ENCODE results near the gene ZBTB49.

Gene ZBTB49

GRCh38 chr4:4281787-4282186, 8.3 kb upstream of the ZBTB49 start:
- DNase-seq (ENCODE audit: low read depth) = no peak

DNA sequence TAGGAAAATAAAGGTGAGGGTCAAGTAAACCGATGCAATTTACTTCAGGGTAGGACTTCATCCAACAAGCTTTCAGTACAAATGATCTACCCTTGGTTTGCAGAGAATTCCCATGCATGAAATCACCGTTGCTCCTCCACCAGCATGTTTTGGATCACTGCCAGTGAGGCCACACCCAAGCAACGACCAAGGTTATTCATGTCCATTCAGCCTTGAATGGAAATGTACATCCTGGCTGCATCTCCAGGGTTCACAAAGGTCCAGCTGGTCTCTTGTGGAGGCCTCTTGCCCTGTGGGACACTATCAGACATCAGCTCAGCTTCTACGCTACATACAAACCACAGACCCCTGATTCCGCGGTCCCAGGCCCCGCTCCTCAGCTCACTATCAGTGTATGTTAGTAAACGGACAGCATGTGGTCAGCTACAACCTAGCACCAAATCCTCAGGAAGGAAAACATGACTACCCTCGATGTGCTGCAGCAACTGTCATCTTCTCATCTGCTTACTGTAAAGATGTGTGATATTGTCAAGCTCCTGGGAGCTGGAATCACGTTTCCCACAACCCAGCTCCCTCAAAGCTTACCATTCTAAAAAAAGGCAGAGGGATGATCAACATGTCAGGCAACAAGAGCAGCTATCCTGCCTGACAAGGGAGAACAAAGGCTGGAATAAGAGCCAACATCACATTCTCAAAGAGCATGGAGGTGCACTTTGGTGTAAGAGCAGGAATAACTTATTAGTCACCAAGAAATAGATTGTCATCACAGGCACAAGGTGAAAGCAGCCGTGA, 5.0 kb upstream of the ZBTB49 start:
- DNase-seq (ENCODE audit: low read depth) = no peak

DNA sequence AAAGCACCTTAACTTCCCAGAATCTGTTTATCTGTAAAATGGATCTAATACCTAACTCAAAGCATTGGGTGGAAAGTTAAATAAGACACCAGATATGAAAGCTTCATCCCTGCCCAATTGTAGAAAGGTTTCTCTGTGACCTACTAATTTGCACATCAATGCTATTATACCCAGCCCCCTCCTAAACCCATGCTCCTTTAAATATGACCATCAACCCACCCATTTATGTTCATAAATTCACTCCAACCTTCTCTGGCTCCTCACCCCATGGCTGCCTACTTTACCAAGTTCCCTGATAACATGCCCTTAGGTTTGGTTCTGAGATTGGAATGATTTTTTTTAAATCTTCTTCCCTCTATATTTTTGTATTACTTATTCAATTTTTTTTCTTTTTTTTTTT, 2.0 kb upstream of the ZBTB49 start:
- no peak for DNase-seq (ENCODE audit: low read depth)

DNA sequence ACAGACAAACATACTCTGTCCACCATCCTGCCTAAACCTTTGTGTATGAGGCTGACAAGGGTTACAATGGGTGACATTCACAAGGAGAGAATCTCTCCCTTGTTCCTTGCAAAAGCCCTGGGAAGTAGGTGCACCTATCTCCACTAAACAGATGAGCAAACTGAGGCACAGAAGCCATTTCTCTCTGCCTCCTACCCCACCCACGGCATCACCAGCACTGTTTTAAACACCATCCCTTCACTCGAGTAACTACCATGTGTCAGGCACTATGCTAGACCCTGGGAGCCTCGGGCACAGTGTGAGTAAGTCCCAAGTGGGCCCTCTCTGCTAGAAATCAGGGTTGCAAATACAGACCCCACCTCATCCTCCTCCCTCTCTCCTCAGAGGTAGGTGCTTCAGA, 996 bp upstream of the ZBTB49 start:
- DNase-seq (ENCODE audit: low read depth) = no peak

- DNase-seq (ENCODE audit: low read depth) = no peak
These were observed 482 bp upstream of the ZBTB49 start for GRCh38 chr4:4289597-4289940.

GRCh38 chr4:4293279-4293678, 3.2 kb downstream of the ZBTB49 start:
- no peak for DNase-seq (ENCODE audit: low read depth)

DNA sequence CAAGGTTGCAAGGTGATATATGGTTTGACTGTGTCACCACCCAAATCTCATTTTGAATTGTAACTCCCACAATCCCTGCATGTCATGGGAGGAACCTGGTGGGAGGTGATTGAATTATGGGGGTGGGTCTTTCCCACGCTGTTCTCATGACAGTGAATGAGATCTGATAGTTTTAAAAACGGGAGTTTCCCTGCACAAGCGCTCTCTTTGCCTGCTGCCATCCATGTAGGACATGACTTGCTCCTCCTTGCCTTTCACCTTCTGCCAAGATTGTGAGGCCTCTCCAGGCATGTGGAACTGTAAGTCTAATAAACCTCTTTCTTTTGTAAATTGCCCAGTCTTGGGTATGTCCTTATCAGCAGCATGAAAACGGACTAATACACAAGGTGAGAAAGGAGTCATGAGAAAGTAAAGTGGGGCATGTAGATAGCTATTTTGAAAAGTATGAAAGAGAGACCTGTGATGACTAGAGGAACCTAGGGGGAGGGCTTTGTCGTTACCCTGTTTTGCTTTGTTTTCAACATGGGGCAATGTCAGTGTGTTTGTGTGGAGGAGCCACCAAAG, 6.3 kb downstream of the ZBTB49 start:
- DNase-seq (ENCODE audit: low read depth) = no peak

DNA sequence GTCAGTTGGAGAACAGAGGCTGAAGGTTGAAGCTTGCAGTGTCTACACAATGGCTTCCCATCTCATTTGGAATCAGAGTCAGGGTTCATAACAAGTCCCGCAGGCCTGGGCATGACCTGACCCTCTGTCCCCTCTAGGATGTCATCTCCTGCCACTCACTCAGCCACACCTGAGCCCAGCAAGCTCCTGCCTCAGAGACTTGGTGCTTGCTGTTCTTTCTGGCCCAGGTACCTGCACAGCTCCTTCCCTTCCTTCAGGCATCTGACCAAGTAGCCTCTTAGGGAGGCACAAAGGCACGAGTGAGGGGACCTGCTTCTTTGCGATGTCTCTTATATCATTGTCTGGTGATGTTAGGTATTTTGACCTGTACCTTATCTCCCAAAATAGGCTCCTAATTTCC, 9.0 kb downstream of the ZBTB49 start:
- DNase-seq (ENCODE audit: low read depth) = no peak

DNA sequence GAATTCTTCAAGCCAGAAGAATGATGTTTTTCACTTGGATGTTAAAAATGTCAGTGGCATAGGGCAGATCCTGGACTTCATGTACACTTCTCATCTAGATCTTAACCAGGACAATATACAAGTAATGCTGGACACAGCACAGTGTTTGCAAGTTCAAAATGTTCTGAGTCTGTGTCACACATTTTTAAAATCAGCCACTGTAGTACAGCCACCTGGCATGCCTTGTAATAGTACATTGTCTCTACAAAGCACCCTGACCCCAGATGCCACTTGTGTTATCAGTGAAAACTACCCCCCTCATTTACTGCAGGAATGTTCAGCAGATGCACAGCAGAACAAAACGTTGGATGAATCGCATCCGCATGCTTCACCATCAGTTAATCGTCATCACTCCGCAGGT, 11.9 kb downstream of the ZBTB49 start:
- no peak for DNase-seq (ENCODE audit: low read depth)

DNA sequence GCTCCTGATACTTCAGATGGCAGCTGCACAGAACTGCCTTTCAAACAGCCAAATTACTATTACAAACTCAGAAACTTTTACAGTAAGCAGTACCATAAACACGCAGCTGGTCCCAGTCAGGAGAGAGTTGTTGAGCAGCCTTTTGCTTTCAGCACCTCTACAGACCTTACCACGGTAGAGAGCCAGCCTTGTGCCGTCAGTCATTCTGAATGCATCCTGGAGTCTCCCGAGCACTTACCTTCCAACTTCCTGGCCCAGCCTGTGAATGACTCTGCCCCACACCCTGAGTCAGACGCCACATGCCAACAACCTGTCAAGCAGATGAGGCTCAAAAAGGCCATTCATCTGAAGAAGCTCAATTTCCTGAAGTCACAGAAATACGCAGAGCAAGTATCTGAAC, 12.4 kb downstream of the ZBTB49 start:
- DNase-seq (ENCODE audit: low read depth) = no peak

GRCh38 chr4:4306920-4307319, 16.9 kb downstream of the ZBTB49 start:
- DNase-seq (ENCODE audit: low read depth) = no peak

- peak; percentile 95 for DNase-seq (ENCODE audit: low read depth)
These were observed 18.9 kb downstream of the ZBTB49 start for GRCh38 chr4:4308800-4309441.

GRCh38 chr4:4311193-4311592, 21.1 kb downstream of the ZBTB49 start:
- no peak for DNase-seq (ENCODE audit: low read depth)

DNA sequence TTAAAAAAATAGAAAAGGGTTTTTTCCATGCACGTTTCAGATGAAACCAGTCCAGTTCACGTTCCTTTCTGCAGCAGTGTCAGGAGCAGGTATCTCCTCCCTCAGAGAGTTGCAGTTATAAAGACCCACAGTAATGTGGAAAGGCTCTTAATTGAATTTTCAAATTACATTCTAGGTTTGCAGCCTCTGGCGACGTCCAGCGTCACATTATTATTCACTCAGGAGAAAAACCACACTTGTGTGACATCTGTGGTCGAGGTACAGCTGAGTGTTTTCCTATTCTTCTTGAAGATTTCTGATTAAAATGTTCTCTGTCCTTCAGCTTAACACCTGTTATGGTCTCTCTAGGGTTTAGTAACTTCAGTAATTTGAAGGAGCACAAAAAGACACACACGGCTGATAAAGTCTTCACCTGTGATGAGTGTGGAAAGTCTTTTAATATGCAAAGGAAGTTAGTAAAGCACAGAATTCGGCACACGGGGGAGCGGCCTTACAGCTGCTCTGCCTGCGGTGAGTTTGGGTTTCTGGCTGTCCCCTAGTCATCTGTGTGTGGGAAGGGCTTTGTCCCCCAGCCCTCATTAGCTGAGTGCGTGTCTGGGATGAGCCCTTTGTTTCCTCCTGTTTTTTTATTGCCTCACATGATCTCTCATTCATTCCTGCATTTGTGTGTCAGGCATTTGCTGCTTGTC, 25.6 kb downstream of the ZBTB49 start:
- DNase-seq (ENCODE audit: low read depth) = no peak

GRCh38 chr4:4316150-4316495, 26.1 kb downstream of the ZBTB49 start:
- DNase-seq (ENCODE audit: low read depth) = no peak

- DNase-seq (ENCODE audit: low read depth) = no peak
These were observed 27.6 kb downstream of the ZBTB49 start for GRCh38 chr4:4317496-4318232.

DNA sequence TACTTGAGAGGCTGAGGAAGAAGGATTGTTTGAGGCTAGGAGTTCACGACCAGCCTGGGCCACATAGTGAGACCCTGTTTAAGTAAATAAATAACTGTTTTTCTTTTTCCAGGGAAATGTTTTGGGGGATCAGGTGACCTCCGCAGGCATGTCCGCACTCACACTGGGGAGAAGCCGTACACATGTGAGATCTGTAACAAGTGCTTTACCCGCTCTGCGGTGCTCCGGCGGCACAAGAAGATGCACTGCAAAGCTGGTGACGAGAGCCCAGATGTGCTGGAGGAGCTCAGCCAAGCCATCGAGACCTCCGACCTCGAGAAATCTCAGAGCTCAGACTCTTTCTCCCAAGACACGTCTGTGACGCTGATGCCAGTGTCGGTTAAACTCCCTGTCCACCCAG, 30.5 kb downstream of the ZBTB49 start:
- DNase-seq (ENCODE audit: low read depth) = no peak

DNA sequence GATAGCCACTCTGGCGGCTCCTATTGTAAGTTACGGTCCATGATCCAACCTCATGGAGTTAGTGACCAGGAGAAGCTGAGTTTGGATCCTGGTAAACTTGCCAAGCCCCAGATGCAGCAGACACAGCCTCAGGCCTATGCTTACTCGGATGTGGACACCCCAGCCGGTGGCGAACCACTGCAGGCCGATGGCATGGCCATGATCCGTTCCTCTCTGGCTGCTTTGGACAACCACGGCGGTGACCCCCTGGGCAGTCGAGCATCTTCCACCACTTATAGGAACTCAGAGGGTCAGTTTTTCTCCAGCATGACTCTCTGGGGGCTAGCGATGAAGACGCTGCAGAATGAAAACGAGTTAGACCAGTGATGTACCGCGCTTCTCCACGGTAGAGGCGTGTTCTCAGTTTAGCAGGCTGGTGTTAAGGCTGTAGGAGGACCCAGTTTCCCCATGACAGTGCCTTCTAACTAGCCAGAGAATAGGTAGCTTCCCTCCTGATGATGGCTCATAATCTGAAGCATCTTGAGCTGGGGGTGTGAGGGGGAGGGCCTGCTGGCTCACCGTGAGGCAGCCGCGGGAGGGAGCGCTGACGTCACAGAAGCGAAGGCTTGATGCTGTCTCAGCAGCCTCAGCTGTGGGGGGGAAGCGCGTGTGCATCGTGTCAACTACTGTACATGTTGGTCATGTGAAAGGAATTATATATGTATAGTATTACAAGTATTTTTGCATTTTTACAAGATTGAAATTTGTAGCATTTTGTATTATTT, 31.1 kb downstream of the ZBTB49 start:
- no peak for DNase-seq (ENCODE audit: low read depth)

- no peak for DNase-seq (ENCODE audit: low read depth)
These were observed 32.1 kb downstream of the ZBTB49 start for GRCh38 chr4:4321951-4322688.

GRCh38 chr4:4323705-4324534, 33.9 kb downstream of the ZBTB49 start:
- DNase-seq (ENCODE audit: low read depth) = peak; percentile 5

All from EH (cell line).